ENCODE data around the gene ZIC4.

The ZIC4 gene

GRCh38 chr3:147355084-147355752 is 51.1 kb downstream of the ZIC4 start:
- peaks cover 48% of the 10 kb centered on the region for H3K4me1 ChIP-seq (ENCODE audit: control insufficient read depth, insufficient read depth, low read length)
- H3K9me3 ChIP-seq (ENCODE audit: control insufficient read depth, insufficient read depth, low read depth, low read length): no peaks in the 10 kb centered on the region
- no peak overlapping the region for H3K27ac ChIP-seq (ENCODE audit: low read depth, low read length)
- H3K36me3 ChIP-seq (ENCODE audit: control insufficient read depth, insufficient read depth, low read length): no peaks in the 10 kb centered on the region
- peaks cover 84% of the 10 kb centered on the region for H3K27me3 ChIP-seq (ENCODE audit: control insufficient read depth, insufficient read depth, low read length)
- H3K4me3 ChIP-seq (ENCODE audit: low read depth, low read length): peak overlapping the region; percentile 36
- no peak overlapping the region for H3K9ac ChIP-seq (ENCODE audit: low read length)

GRCh38 chr3:147354623-147355022 is 51.7 kb downstream of the ZIC4 start:
- no peaks in the 10 kb centered on the region for H3K9me3 ChIP-seq (ENCODE audit: control insufficient read depth, insufficient read depth, low read depth, low read length)
- H3K4me1 ChIP-seq (ENCODE audit: control insufficient read depth, insufficient read depth, low read length): peaks cover 44% of the 10 kb centered on the region
- H3K36me3 ChIP-seq (ENCODE audit: control insufficient read depth, insufficient read depth, low read length): no peaks in the 10 kb centered on the region
- H3K27ac ChIP-seq (ENCODE audit: low read depth, low read length): no peak overlapping the region
- H3K27me3 ChIP-seq (ENCODE audit: control insufficient read depth, insufficient read depth, low read length): peaks cover 78% of the 10 kb centered on the region
- H3K9ac ChIP-seq (ENCODE audit: low read length): no peak overlapping the region
- H3K4me3 ChIP-seq (ENCODE audit: low read depth, low read length): peak overlapping the region; percentile 36

- H3K27me3 ChIP-seq (ENCODE audit: control insufficient read depth, insufficient read depth, low read length): peaks cover 55% of the 10 kb centered on the region
These were observed 55.0 kb downstream of the ZIC4 start for GRCh38 chr3:147351301-147351700.

GRCh38 chr3:147348976-147349375 is 57.4 kb downstream of the ZIC4 start:
- H3K27me3 ChIP-seq (ENCODE audit: control insufficient read depth, insufficient read depth, low read length): peaks cover 32% of the 10 kb centered on the region

More at GRCh38 chr3:147351301-147351700, 55.0 kb downstream of the ZIC4 start:
- Histone ChIP-seq H3K27ac (ENCODE audit: low read depth, low read length) (no peak overlapping the region), H3K9me3 (ENCODE audit: control insufficient read depth, insufficient read depth, low read depth, low read length) (no peaks in the 10 kb centered on the region), H3K9ac (ENCODE audit: low read length) (no peak overlapping the region), H3K4me1 (ENCODE audit: control insufficient read depth, insufficient read depth, low read length) (peaks cover 19% of the 10 kb centered on the region), H3K4me3 (ENCODE audit: low read depth, low read length) (no peak overlapping the region), H3K36me3 (ENCODE audit: control insufficient read depth, insufficient read depth, low read length) (no peaks in the 10 kb centered on the region)

GRCh38 chr3:147343926-147344325 is 62.4 kb downstream of the ZIC4 start:
- no peaks in the 10 kb centered on the region for H3K36me3 ChIP-seq (ENCODE audit: control insufficient read depth, insufficient read depth, low read length)
- H3K4me3 ChIP-seq (ENCODE audit: low read depth, low read length): no peak overlapping the region
- peaks cover 24% of the 10 kb centered on the region for H3K4me1 ChIP-seq (ENCODE audit: control insufficient read depth, insufficient read depth, low read length)
- H3K9ac ChIP-seq (ENCODE audit: low read length): no peak overlapping the region
- H3K27ac ChIP-seq (ENCODE audit: low read depth, low read length): no peak overlapping the region
- peaks cover 6% of the 10 kb centered on the region for H3K27me3 ChIP-seq (ENCODE audit: control insufficient read depth, insufficient read depth, low read length)
- no peaks in the 10 kb centered on the region for H3K9me3 ChIP-seq (ENCODE audit: control insufficient read depth, insufficient read depth, low read depth, low read length)

More at GRCh38 chr3:147348976-147349375, 57.4 kb downstream of the ZIC4 start:
- no peak overlapping the region for H3K27ac ChIP-seq (ENCODE audit: low read depth, low read length)
- no peaks in the 10 kb centered on the region for H3K9me3 ChIP-seq (ENCODE audit: control insufficient read depth, insufficient read depth, low read depth, low read length)
- H3K36me3 ChIP-seq (ENCODE audit: control insufficient read depth, insufficient read depth, low read length): no peaks in the 10 kb centered on the region
- H3K4me3 ChIP-seq (ENCODE audit: low read depth, low read length): no peak overlapping the region
- no peaks in the 10 kb centered on the region for H3K4me1 ChIP-seq (ENCODE audit: control insufficient read depth, insufficient read depth, low read length)
- no peak overlapping the region for H3K9ac ChIP-seq (ENCODE audit: low read length)

GRCh38 chr3:147341727-147342126 is 64.6 kb downstream of the ZIC4 start:
- Histone ChIP-seq H3K9me3 (ENCODE audit: control insufficient read depth, insufficient read depth, low read depth, low read length) (no peaks in the 10 kb centered on the region), H3K27me3 (ENCODE audit: control insufficient read depth, insufficient read depth, low read length) (no peaks in the 10 kb centered on the region; the same call in 1 of the 2 replicates), H3K36me3 (ENCODE audit: control insufficient read depth, insufficient read depth, low read length) (no peaks in the 10 kb centered on the region), H3K4me1 (ENCODE audit: control insufficient read depth, insufficient read depth, low read length) (peaks cover 24% of the 10 kb centered on the region), H3K9ac (ENCODE audit: low read length) (no peak overlapping the region), H3K27ac (ENCODE audit: low read depth, low read length) (peak overlapping the region; percentile 59), H3K4me3 (ENCODE audit: low read depth, low read length) (no peak overlapping the region)

GRCh38 chr3:147336543-147337278 is 69.6 kb downstream of the ZIC4 start:
- no peaks in the 10 kb centered on the region for H3K9me3 ChIP-seq (ENCODE audit: control insufficient read depth, insufficient read depth, low read depth, low read length)
- no peaks in the 10 kb centered on the region for H3K36me3 ChIP-seq (ENCODE audit: control insufficient read depth, insufficient read depth, low read length)
- no peaks in the 10 kb centered on the region for H3K27me3 ChIP-seq (ENCODE audit: control insufficient read depth, insufficient read depth, low read length)
- no peak overlapping the region for H3K4me3 ChIP-seq (ENCODE audit: low read depth, low read length)
- H3K27ac ChIP-seq (ENCODE audit: low read depth, low read length): no peak overlapping the region
- H3K9ac ChIP-seq (ENCODE audit: low read length): no peak overlapping the region
- peaks cover 13% of the 10 kb centered on the region for H3K4me1 ChIP-seq (ENCODE audit: control insufficient read depth, insufficient read depth, low read length)
